RWPE2 (cell line): ENCODE results near the gene OVCH2.

Experiments used
- ATAC-seq: fragments of 200-7000 bp; cut with Tn5 transposase; 3 replicates; pipeline ENCODE4 v1.9.1; 2021; ENCODE audit warnings: low read depth
- DNase-seq: peaks from one replicate; pipeline ENCODE4 v3.0.0-alpha.2; 2020; ENCODE audit warnings: low spot score
- H3K27ac ChIP-seq: fragments of 450-650 bp; 2 replicates; pipeline ENCODE4 v1.5.1; 2017; ENCODE audit warnings: mild to moderate bottlenecking; ENCODE audit not compliant: poor library complexity, severe bottlenecking
- H3K27me3 ChIP-seq: fragments of 250-450 bp; sonication (Bioruptor Pico); 2 replicates; pipeline ENCODE4 v1.5.1; 2021; ENCODE audit warnings: mild to moderate bottlenecking, moderate library complexity; ENCODE audit not compliant: insufficient read depth, poor library complexity, severe bottlenecking
- H3K36me3 ChIP-seq: fragments of 250-450 bp; sonication (Bioruptor Pico); 2 replicates; pipeline ENCODE4 v1.5.1; 2020; ENCODE audit warnings: low read depth, mild to moderate bottlenecking, moderate library complexity
- H3K4me1 ChIP-seq: fragments of 250-450 bp; sonication (Bioruptor Pico); 2 replicates; pipeline ENCODE4 v1.5.1; 2021; ENCODE audit warnings: mild to moderate bottlenecking, moderate library complexity; ENCODE audit not compliant: insufficient read depth, poor library complexity, severe bottlenecking
- H3K4me3 ChIP-seq: fragments of 250-450 bp; sonication (Bioruptor Pico); 2 replicates; pipeline ENCODE4 v1.5.1; 2021; ENCODE audit warnings: mild to moderate bottlenecking, moderate library complexity; ENCODE audit not compliant: severe bottlenecking
- H3K9me3 ChIP-seq: fragments of 250-450 bp; sonication (Bioruptor Pico); 2 replicates; pipeline ENCODE4 v1.5.1; 2021; ENCODE audit warnings: mild to moderate bottlenecking, moderate library complexity; ENCODE audit not compliant: severe bottlenecking
- TF ChIP-seq, protein P1 (sequence below): fragments of 450-650 bp; IDR thresholded peaks from one replicate; pipeline ENCODE4 v1.5.1; 2017; ENCODE audit warnings: mild to moderate bottlenecking, moderate library complexity; ENCODE audit not compliant: poor library complexity, severe bottlenecking

The OVCH2 gene

DNA sequence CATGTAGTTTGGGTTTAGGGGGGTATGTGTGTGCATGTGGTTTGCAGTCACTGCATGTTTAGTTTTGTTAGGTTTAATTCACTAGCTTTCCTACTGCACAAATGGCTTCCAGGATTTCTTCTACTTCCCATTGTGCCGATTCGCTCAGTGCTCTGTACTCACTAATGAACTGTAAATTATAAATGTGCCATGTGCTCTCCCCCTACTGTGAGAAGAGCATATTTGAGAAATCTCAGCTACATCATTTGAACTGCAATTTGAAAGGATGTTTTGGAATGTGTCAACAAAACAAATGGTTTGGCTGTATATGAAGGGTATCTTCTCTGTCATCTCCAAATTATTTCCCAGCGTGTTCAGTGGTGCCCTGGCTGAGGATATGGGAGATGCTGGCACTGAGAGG lies 61.1 kb downstream of the OVCH2 start:
- no peak for ATAC-seq
- Histone ChIP-seq H3K4me1 (no peaks in the 10 kb centered on the region), H3K27me3 (no peaks in the 10 kb centered on the region), H3K9me3 (no peaks in the 10 kb centered on the region), H3K36me3 (no peaks in the 10 kb centered on the region), H3K4me3 (no peak overlapping the region), H3K27ac (no peak overlapping the region)
- TF ChIP-seq, protein P1, sequence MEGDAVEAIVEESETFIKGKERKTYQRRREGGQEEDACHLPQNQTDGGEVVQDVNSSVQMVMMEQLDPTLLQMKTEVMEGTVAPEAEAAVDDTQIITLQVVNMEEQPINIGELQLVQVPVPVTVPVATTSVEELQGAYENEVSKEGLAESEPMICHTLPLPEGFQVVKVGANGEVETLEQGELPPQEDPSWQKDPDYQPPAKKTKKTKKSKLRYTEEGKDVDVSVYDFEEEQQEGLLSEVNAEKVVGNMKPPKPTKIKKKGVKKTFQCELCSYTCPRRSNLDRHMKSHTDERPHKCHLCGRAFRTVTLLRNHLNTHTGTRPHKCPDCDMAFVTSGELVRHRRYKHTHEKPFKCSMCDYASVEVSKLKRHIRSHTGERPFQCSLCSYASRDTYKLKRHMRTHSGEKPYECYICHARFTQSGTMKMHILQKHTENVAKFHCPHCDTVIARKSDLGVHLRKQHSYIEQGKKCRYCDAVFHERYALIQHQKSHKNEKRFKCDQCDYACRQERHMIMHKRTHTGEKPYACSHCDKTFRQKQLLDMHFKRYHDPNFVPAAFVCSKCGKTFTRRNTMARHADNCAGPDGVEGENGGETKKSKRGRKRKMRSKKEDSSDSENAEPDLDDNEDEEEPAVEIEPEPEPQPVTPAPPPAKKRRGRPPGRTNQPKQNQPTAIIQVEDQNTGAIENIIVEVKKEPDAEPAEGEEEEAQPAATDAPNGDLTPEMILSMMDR = no peak
- no peak for DNase-seq

DNA sequence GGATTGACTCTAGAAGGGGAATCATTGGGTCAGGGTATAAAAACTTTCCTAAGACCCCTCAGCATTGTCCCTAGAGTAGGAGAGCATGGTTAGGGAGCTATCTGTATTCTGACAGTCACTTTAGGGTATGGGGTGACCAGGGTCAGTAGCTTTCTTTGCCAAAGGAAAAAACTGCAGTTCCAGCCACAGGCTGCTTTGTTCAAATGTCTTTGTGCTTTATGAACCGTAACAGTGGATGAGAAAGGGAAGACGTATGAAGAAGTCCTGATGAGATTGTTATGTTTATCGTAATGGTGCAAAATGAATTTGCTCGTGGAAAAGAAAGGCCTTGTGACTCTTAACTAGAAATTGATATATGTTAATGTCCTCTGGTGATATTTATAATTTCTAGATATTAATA lies 63.0 kb downstream of the OVCH2 start:
- no peaks in the 10 kb centered on the region for H3K27me3 ChIP-seq
- TF ChIP-seq, protein P1 = no peak
- H3K9me3 ChIP-seq = no peaks in the 10 kb centered on the region
- ATAC-seq = no peak
- no peaks in the 10 kb centered on the region for H3K36me3 ChIP-seq
- H3K4me1 ChIP-seq = no peaks in the 10 kb centered on the region
- no peak for DNase-seq
- H3K27ac ChIP-seq = no peak overlapping the region
- no peak overlapping the region for H3K4me3 ChIP-seq

DNA sequence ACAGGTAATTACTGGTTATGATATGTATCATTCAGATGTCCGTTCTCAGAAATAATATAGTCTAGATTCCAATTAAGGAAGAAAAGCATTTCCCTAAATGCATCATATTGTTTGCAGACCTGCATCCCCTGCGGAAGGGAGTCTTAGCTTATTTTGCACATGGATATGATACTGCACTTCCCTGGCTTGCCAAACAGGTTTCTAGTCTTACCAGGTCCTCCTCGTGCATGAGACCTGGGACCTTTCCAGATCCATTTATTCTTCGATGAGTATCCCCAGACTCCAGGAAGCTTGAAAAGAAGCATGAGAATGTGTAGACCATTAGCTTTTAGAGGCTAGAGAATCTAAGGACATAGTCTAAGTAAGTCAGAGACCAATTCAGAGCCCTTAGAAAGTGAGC lies 63.5 kb downstream of the OVCH2 start:
- no peaks in the 10 kb centered on the region for H3K27me3 ChIP-seq

DNA sequence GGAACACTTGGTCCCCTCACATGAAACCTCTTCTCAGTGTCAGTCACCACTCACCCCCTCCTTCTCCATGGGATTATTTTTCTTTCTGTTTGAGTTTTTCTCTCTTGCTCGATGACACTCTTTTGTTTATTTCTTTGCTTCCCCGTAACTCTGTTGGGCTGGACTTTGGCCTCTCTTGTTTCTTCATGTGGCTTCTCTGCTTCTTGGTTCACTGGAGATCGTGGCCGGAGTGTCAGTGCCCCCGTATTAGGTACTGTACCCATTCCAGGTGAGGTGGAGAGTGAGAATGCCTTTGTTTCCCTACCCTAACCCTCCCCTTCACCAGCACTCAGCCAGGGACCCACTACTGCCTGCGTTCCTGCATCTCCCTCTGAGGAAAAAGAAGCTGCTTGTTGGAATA lies 65.5 kb downstream of the OVCH2 start:
- no peak overlapping the region for H3K27ac ChIP-seq
- peaks cover 2% of the 10 kb centered on the region for H3K4me1 ChIP-seq
- ATAC-seq (no peak), DNase-seq (no peak)
- H3K9me3 ChIP-seq = no peaks in the 10 kb centered on the region
- no peaks in the 10 kb centered on the region for H3K36me3 ChIP-seq
- H3K27me3 ChIP-seq = no peaks in the 10 kb centered on the region
- no peak overlapping the region for H3K4me3 ChIP-seq
- TF ChIP-seq, protein P1 = no peak

More for the DNA sequence above, 63.5 kb downstream of the OVCH2 start:
- Histone ChIP-seq H3K27ac (no peak overlapping the region), H3K36me3 (no peaks in the 10 kb centered on the region), H3K4me1 (peaks cover under 1% of the 10 kb centered on the region), H3K4me3 (no peak overlapping the region), H3K9me3 (no peaks in the 10 kb centered on the region)
- DNase-seq = no peak
- no peak for ATAC-seq
- TF ChIP-seq, protein P1 = no peak

DNA sequence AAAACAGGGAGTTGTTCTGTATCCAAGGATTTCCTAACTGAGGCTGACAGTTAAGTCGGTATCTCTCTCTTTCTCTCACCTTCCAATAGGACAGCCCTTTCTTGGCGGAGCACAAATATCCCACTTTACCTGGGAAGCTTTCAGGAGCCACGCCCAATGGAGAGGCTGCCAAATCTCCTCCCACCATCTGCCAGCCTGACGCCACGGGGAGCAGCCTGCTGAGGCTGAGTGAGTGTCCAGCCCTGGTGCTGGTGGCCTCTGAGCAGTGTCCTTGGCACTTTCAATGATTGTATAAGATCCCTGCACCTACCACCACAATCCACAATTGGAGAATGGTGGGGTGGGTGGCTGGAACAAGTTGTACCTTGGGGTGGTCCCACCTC lies 66.6 kb downstream of the OVCH2 start:
- H3K9me3 ChIP-seq = no peaks in the 10 kb centered on the region
- H3K36me3 ChIP-seq = no peaks in the 10 kb centered on the region
- H3K27me3 ChIP-seq = no peaks in the 10 kb centered on the region
- peaks cover 2% of the 10 kb centered on the region for H3K4me1 ChIP-seq
- DNase-seq = no peak
- TF ChIP-seq, protein P1 = no peak
- ATAC-seq = no peak
- no peak overlapping the region for H3K27ac ChIP-seq
- no peak overlapping the region for H3K4me3 ChIP-seq
